GM12865 (cell line): ENCODE measurements around the gene FRZB.

Experiments
- DNase-seq: peaks from one replicate; pipeline ENCODE4 v3.0.0; 2010; ENCODE audit warnings: low read depth
- H3K4me3 ChIP-seq: 2 replicates; pipeline ENCODE4 v1.5.1; 2011; ENCODE audit warnings: mild to moderate bottlenecking, low read depth, low read length, control low read depth
- TF ChIP-seq, protein P1 (sequence below): IDR thresholded peaks from 2 replicates; pipeline ENCODE4 v1.5.1; 2011; ENCODE audit warnings: low read length, control low read depth, low read depth, inconsistent platforms; ENCODE audit not compliant: insufficient read depth; ENCODE audit errors: missing control alignments

FRZB gene, protein sequence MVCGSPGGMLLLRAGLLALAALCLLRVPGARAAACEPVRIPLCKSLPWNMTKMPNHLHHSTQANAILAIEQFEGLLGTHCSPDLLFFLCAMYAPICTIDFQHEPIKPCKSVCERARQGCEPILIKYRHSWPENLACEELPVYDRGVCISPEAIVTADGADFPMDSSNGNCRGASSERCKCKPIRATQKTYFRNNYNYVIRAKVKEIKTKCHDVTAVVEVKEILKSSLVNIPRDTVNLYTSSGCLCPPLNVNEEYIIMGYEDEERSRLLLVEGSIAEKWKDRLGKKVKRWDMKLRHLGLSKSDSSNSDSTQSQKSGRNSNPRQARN

DNA sequence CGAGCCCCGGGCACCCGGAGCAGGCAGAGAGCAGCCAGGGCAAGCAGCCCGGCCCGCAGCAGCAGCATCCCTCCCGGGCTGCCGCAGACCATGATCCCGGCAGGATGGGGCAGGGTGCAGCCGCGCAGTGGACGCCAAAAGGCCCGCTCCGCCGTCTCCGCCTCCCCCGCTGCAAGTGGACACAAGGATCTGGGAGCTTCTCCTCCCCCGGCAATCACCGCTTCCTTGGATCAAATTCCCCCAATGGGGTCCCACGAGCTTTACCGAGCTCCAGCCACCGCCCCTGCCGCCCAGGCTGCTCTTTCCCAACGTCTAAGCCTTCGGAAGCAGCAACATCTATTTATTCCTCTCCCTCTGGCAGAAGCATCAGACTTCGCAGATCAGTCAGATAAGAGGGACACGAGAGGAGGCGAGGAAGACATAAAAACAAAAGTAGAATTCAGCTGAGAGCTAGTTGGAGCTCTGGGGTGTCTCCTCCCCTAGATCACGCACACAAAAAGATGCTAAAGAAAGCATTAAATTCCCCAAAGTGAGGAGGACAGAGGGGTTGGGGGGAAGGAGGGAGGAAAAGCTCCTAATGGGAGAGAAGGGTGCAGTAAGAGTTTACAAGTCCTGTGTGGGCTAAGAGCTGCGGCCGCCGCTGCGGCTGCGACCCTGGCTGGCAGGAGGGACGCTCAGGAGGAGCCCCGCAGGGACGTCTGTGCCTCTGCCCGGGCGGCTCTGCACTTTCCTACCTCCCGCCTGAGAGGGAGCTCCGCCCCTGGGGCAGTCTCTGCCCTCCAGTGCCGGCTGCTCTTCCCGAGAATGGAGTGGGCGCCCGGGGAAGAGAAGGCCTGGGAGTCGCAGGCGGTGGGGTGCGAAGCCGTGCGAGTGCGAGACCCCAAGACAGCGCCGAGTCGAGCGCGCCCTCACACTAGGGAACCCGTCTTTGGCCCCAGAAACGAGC is at the start of gene FRZB:
FRZB (minus strand) TSS at position 177 of the 946 bp plus-strand sequence; CDS start at position 92, 85 bp downstream.
- TF ChIP-seq, protein P1, sequence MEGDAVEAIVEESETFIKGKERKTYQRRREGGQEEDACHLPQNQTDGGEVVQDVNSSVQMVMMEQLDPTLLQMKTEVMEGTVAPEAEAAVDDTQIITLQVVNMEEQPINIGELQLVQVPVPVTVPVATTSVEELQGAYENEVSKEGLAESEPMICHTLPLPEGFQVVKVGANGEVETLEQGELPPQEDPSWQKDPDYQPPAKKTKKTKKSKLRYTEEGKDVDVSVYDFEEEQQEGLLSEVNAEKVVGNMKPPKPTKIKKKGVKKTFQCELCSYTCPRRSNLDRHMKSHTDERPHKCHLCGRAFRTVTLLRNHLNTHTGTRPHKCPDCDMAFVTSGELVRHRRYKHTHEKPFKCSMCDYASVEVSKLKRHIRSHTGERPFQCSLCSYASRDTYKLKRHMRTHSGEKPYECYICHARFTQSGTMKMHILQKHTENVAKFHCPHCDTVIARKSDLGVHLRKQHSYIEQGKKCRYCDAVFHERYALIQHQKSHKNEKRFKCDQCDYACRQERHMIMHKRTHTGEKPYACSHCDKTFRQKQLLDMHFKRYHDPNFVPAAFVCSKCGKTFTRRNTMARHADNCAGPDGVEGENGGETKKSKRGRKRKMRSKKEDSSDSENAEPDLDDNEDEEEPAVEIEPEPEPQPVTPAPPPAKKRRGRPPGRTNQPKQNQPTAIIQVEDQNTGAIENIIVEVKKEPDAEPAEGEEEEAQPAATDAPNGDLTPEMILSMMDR, result no peak
- peak within 1 kb of the TSS; percentile 3; the same call in 1 of the 2 replicates for H3K4me3 ChIP-seq
- DNase-seq, result no peak

DNA sequence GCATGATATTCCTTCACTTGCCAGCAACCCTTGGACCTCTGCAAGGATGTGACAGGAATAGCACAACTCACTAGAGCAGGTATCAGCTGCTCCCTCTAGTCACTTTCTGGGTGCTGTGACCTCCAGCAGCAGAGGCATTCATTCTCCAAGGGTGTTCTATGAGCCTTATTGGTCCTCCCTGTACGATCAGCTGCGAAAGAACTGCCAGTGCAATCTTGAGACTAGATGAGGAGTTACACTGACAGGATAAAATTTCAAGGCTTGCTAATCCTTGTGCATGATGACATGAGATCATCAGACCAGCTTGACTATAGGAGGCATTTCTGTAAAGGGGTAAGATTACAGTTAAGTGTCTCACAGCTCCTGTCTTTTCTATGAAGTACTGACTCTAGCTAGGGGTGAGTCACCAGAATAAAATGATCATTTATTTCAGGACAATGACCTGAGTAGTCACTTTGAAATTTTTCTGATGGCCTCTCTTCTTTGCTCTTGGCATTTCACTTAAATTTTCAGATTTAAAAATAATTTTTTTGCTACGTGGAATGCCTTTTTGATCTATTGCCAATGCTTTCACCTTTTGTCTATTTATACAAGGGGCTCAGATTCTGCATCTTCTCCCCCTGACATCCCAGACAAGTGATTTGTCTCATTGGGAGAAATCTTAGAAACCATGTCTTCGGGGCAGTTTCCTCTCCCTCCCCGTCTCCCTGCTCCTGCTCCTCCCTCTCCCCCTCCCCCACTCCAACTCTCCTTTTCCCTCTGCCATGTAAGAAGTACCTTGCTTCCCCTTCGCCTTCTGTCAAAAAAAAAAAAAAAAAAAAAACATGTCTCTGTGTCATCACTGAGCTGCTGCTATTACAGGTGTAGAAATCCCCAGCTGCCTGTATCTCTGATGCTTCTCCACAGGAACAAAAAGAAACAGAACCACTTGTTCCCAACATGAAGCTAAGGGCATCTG is 49.2 kb upstream of the FRZB start:
- no peak for DNase-seq
- TF ChIP-seq, protein P1, result no peak
- no peak overlapping the region for H3K4me3 ChIP-seq

DNA sequence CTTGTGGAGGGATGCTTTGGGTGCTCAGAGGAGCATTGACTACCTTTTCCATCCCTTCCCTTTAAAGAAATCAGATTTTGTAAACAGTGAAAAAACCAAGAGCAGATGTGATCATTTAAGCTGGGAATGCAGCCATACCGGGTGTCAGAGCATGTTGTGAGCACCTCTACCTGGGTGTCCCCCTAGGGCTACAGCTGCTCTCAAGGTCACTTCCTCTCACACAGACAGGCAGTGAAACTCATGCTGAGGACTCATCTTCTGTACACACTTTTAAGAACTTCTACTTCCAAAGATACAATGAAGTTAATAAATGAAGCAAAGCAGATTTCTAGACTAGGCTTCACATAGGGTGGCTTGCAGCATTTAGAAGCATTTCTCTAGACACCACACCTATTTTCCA is 48.4 kb upstream of the FRZB start:
- no peak for DNase-seq
- TF ChIP-seq, protein P1, result no peak
- no peak overlapping the region for H3K4me3 ChIP-seq

DNA sequence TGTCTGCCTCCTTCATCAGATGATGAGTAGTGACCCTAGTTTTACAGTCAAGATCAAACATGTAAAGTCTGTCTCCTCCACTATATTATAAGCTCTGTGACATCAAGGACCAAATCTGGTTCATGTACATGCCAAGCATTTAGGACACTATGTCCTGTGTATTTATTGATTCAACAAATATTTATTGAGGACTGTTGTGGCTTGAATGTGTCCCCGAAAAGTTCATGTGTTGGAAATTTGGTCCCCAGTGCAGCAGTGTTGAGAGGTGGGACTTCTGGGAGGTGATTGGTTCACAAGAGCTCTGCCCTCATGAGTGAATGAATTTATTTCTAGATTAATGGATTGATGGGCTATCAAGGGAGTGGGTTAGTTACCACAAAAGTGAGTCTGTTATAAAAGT is 46.6 kb upstream of the FRZB start:
- no peak overlapping the region for H3K4me3 ChIP-seq
- DNase-seq, result no peak
- TF ChIP-seq, protein P1, result no peak

DNA sequence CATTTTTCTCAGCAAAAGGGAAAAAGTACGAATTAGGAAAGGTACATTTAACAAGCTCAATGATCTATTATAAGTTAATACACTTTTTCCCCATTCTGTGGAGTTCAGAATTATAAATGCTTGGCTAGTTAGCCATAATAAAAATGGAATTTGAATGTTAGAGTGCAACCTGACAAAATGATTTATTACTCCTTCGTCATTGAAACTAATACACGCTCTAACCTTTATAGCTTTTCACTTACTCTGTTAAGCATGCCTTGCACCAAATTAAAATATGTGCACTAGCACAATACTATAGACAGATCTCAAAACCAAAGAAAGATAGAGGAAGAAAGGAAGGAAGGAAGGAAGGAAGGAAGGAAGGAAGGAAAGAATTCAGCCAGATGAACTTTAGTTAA is 46.1 kb upstream of the FRZB start:
- H3K4me3 ChIP-seq, result no peak overlapping the region
- DNase-seq, result no peak
- TF ChIP-seq, protein P1, result no peak

DNA sequence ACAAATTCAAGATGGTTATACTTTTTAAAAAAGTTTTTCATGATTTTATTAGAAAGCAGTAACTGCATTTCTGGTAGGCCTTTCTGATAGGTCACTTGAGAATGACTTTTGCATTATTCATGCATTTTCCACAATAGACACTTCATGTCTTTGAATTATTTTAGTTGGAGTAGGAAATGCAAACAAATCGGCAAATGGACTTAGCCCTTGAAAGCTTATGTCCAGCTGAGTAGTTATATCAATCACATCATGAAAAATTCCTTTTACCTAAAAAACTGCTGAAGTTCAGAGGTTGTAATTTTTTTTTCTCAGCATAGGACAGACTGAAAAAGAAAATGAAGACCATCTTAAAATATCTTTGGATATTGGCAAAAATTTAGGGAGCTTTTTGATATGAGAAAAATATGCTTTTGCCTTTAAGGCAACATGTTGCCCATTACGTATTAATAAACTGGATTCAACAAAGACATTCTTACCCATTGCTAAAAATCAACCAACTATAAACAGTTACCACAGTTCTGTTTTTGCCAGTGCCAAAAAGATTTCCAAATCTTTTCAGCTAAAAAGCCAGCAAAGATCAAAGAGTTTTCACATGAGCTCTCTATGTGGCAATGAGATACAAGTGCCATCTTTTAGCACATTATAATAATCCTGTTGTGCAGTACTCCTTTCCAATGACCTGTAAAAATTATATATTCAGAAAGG is 45.5 kb upstream of the FRZB start:
- DNase-seq, result no peak
- TF ChIP-seq, protein P1, result no peak
- H3K4me3 ChIP-seq, result no peak overlapping the region
